ENCODE measurements around the gene MCM3AP.

- TF ChIP-seq, protein P1, sequence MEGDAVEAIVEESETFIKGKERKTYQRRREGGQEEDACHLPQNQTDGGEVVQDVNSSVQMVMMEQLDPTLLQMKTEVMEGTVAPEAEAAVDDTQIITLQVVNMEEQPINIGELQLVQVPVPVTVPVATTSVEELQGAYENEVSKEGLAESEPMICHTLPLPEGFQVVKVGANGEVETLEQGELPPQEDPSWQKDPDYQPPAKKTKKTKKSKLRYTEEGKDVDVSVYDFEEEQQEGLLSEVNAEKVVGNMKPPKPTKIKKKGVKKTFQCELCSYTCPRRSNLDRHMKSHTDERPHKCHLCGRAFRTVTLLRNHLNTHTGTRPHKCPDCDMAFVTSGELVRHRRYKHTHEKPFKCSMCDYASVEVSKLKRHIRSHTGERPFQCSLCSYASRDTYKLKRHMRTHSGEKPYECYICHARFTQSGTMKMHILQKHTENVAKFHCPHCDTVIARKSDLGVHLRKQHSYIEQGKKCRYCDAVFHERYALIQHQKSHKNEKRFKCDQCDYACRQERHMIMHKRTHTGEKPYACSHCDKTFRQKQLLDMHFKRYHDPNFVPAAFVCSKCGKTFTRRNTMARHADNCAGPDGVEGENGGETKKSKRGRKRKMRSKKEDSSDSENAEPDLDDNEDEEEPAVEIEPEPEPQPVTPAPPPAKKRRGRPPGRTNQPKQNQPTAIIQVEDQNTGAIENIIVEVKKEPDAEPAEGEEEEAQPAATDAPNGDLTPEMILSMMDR (IDR thresholded peaks at IDR 0.05; ENCODE audit: poor library complexity) = no peak
- TF ChIP-seq EZH2phosphoT487 (IDR thresholded peaks at IDR 0.05; ENCODE audit: low read depth, severe bottlenecking, unreplicated experiment) (no peak), EZH2 (IDR thresholded peaks at IDR 0.05; ENCODE audit: borderline replicate concordance) (no peak)
Measured at GRCh38 chr21:46316708-46317324, 31.4 kb upstream of the MCM3AP start.

All from hepatocyte (in vitro differentiated cells).